HepG2 (cell line): Measurements from ENCODE around the gene FAM83E.
A peak's percentile ranks its signal among the peaks of the same experiment; 100 is the strongest.

Experiments
- ESRRA ChIP-seq: sonication (generic); formaldehyde crosslinking; IDR thresholded peaks from 2 replicates; pipeline ENCODE4 v1.5.1; 2020; ENCODE audit warnings: mild to moderate bottlenecking, low read depth, missing genetic modification reagents
- FOSL1 ChIP-seq: sonication (generic); formaldehyde crosslinking; IDR thresholded peaks from 2 replicates; pipeline ENCODE4 v1.9.0; 2021; ENCODE audit warnings: missing genetic modification reagents, borderline replicate concordance
- U2AF2 ChIP-seq: fragments of 200-400 bp; formaldehyde crosslinking; IDR thresholded peaks from 2 replicates; pipeline ENCODE4 v1.6.1; 2017; ENCODE audit warnings: low read depth, mild to moderate bottlenecking, low read length
- ZFP36 ChIP-seq: fragments of 150-350 bp; IDR thresholded peaks from 2 replicates; pipeline ENCODE4 v1.6.1; 2018; ENCODE audit warnings: borderline replicate concordance, low read length, low read depth; ENCODE audit not compliant: partially characterized antibody
- TF ChIP-seq, protein P1 (sequence below): sonication (generic); formaldehyde crosslinking; IDR thresholded peaks from 2 replicates; pipeline ENCODE4 v1.5.0; 2020; ENCODE audit warnings: mild to moderate bottlenecking, missing genetic modification reagents, moderate library complexity
- TF ChIP-seq, protein P2 (sequence below): sonication (generic); formaldehyde crosslinking; IDR thresholded peaks from 2 replicates; pipeline ENCODE4 v1.9.0; 2022; ENCODE audit warnings: missing genetic modification reagents, mild to moderate bottlenecking, borderline replicate concordance

DNA sequence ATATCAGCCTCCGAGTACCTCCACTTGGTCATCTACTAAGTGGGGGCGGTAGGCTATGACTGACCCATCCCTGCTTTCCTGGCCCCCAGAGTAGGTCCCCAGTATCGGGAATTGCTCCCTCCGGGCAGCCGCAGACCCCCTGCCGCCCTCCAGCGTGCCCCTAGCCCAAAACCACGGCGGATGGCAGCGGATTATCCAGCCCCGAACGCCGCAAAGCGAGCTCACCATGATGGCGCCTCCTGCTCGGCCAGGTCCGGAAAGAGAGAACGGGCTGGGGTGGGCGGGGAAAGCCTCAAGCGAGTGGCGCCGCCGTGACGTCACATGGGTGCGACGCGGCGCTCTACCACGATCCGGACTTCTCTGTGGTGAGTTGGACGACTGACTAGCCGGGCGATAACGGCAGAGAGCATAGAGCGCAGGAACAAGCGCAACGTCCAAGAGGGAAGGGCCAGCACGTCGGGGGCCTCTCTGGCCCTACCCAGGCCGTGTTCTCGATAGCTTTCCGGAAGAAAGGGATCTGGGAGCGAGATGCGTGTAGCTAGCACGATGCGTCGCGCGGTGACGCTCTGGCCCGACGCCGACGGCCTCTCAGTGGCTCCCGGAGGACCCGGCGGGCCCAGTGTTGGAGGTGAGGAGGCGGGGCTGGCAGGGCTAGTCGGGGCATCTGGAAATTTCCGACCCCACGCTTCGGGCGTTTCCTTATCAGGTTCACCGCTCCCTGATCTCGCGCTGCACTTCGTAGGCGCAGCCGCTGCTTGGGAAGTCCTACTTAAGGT lies 4.2 kb upstream of the FAM83E start, which contains the start of the genes RPL18 and SPHK2:
- TF ChIP-seq ZFP36 (no peak), U2AF2 (0 out of 2 replicates have a peak, but pooled peaks have one; percentile 14), ESRRA (no peak), FOSL1 (CRISPR knock-in tag) (no peak)
- TF ChIP-seq, protein P1, sequence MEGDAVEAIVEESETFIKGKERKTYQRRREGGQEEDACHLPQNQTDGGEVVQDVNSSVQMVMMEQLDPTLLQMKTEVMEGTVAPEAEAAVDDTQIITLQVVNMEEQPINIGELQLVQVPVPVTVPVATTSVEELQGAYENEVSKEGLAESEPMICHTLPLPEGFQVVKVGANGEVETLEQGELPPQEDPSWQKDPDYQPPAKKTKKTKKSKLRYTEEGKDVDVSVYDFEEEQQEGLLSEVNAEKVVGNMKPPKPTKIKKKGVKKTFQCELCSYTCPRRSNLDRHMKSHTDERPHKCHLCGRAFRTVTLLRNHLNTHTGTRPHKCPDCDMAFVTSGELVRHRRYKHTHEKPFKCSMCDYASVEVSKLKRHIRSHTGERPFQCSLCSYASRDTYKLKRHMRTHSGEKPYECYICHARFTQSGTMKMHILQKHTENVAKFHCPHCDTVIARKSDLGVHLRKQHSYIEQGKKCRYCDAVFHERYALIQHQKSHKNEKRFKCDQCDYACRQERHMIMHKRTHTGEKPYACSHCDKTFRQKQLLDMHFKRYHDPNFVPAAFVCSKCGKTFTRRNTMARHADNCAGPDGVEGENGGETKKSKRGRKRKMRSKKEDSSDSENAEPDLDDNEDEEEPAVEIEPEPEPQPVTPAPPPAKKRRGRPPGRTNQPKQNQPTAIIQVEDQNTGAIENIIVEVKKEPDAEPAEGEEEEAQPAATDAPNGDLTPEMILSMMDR (CRISPR knock-in tag) = peak; percentile 41
- TF ChIP-seq, protein P2, sequence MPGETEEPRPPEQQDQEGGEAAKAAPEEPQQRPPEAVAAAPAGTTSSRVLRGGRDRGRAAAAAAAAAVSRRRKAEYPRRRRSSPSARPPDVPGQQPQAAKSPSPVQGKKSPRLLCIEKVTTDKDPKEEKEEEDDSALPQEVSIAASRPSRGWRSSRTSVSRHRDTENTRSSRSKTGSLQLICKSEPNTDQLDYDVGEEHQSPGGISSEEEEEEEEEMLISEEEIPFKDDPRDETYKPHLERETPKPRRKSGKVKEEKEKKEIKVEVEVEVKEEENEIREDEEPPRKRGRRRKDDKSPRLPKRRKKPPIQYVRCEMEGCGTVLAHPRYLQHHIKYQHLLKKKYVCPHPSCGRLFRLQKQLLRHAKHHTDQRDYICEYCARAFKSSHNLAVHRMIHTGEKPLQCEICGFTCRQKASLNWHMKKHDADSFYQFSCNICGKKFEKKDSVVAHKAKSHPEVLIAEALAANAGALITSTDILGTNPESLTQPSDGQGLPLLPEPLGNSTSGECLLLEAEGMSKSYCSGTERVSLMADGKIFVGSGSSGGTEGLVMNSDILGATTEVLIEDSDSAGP (CRISPR knock-in tag) = peak; percentile 97
